ENCODE results near the gene SPECC1L. TPM values are rescaled to one million over a fixed set of nuclear protein-coding genes. Genes with fewer than 3 reads are reported as not detected.
A peak's percentile ranks its signal among the peaks of the same experiment; 100 is the strongest.
"Not testable (repeated sequence)": the region's sequence is repeated elsewhere in the genome, so short reads cannot be mapped to it uniquely, and the experiment has no call there.

SPECC1L gene
- total RNA-seq, 2 donors from 2014 or later = 23.1 to 26.0 TPM

GRCh38 chr22:24300522-24300921 lies 29.9 kb downstream of the SPECC1L start:
- WGBS, 2 donors = 92 to 94% methylated on average over 1 of the region's 1 CpG
- ATAC-seq; intact Hi-C loops (cut with DNase I); H3K27ac ChIP-seq; H3K27me3 ChIP-seq; H3K9me3 ChIP-seq; H3K4me3 ChIP-seq; DNase-seq; H3K36me3 ChIP-seq (replicated peaks in 1 of 2; ENCODE audit: insufficient read depth in 1 of 2, low read depth in 2 of 2): not testable (repeated sequence)
- peaks cover 44% of the 10 kb centered on the region for H3K4me1 ChIP-seq

- TF ChIP-seq POLR2A (IDR thresholded peaks at IDR 0.05) (no peak), CTCF (IDR thresholded peaks at IDR 0.05) (no peak)
- Histone ChIP-seq H3K4me3 (no peak overlapping the region), H3K36me3 (replicated peaks in 1 of 2; ENCODE audit: insufficient read depth in 1 of 2, low read depth in 2 of 2) (no peaks in the 10 kb centered on the region), H3K9me3 (no peaks in the 10 kb centered on the region), H3K4me1 (peaks cover 45% of the 10 kb centered on the region), H3K27me3 (no peaks in the 10 kb centered on the region), H3K27ac (peak overlapping the region; percentile 66 to 87 (median 81))
- 6 to 18% methylated on average over 1 of the region's 1 CpG for WGBS, 2 donors
- intact Hi-C loops (cut with DNase I) = no loop called here
- no peak for ATAC-seq
- no peak for DNase-seq
Observed at GRCh38 chr22:24302591-24302990, 32.0 kb downstream of the SPECC1L start.

GRCh38 chr22:24303007-24303406 lies 32.4 kb downstream of the SPECC1L start:
- Histone ChIP-seq H3K4me1 (peaks cover 45% of the 10 kb centered on the region), H3K4me3 (no peak overlapping the region), H3K9me3 (no peaks in the 10 kb centered on the region), H3K27me3 (no peaks in the 10 kb centered on the region), H3K27ac (peak overlapping the region; percentile 66 to 87 (median 81)), H3K36me3 (replicated peaks in 1 of 2; ENCODE audit: insufficient read depth in 1 of 2, low read depth in 2 of 2) (no peaks in the 10 kb centered on the region)
- TF ChIP-seq CTCF (IDR thresholded peaks at IDR 0.05) = peak in 2 of 7 experiments; percentile 9 to 10
- no peak for TF ChIP-seq POLR2A (IDR thresholded peaks at IDR 0.05)
- peak; percentile 58 for ATAC-seq
- WGBS, 2 donors = 18 to 23% methylated on average over 4 of the region's 4 CpGs
- DNase-seq = peak in 1 of 4 donors; percentile 18
- intact Hi-C loops (cut with DNase I) = no loop called here

GRCh38 chr22:24304062-24304675 lies 33.5 kb downstream of the SPECC1L start:
- Histone ChIP-seq H3K4me1 (peaks cover 45% of the 10 kb centered on the region), H3K36me3 (replicated peaks in 1 of 2; ENCODE audit: insufficient read depth in 1 of 2, low read depth in 2 of 2) (no peaks in the 10 kb centered on the region)
- no peak for DNase-seq

GRCh38 chr22:24305260-24305692 lies 34.6 kb downstream of the SPECC1L start:
- peaks cover 45% of the 10 kb centered on the region for H3K4me1 ChIP-seq
- WGBS, 2 donors = 41 to 66% methylated on average over 3 of the region's 3 CpGs
- no peak overlapping the region for H3K4me3 ChIP-seq
- no peaks in the 10 kb centered on the region for H3K9me3 ChIP-seq
- intact Hi-C loops (cut with DNase I) = no loop called here
- DNase-seq (no peak), ATAC-seq (no peak)
- no peaks in the 10 kb centered on the region for H3K27me3 ChIP-seq
- peak overlapping the region in 3 of 4 donors; percentile 8 to 87 (median 44) for H3K27ac ChIP-seq
- H3K36me3 ChIP-seq (replicated peaks in 1 of 2; ENCODE audit: insufficient read depth in 1 of 2, low read depth in 2 of 2) = no peaks in the 10 kb centered on the region
- TF ChIP-seq POLR2A (IDR thresholded peaks at IDR 0.05) (no peak), CTCF (IDR thresholded peaks at IDR 0.05) (no peak)

More at GRCh38 chr22:24304062-24304675, 33.5 kb downstream of the SPECC1L start:
- ATAC-seq = no peak
- Histone ChIP-seq H3K27me3 (no peaks in the 10 kb centered on the region), H3K4me3 (no peak overlapping the region), H3K27ac (peak overlapping the region; percentile 66 to 87 (median 81)), H3K9me3 (no peaks in the 10 kb centered on the region)
- TF ChIP-seq CTCF (IDR thresholded peaks at IDR 0.05) (no peak), POLR2A (IDR thresholded peaks at IDR 0.05) (no peak)
- intact Hi-C loops (cut with DNase I) = no loop called here
- WGBS, 2 donors = 68 to 83% methylated on average over 1 of the region's 1 CpG

Data from body of pancreas (tissue), 4 donors.